Measurements from ENCODE around the gene LHFPL6. TPM values are rescaled to one million over a fixed set of nuclear protein-coding genes. Genes with fewer than 3 reads are reported as not detected.

The LHFPL6 gene
- total and polyA plus RNA-seq, 11 donors = 34.4 to 74.4 (median 53.2) TPM

GRCh38 chr13:39515224-39515714, 87.7 kb downstream of the LHFPL6 start:
- H3K9me3 ChIP-seq = no peaks in the 10 kb centered on the region
- no peak for TF ChIP-seq CTCF (IDR thresholded peaks at IDR 0.05)
- no peak for TF ChIP-seq POLR2A (IDR thresholded peaks at IDR 0.05)
- WGBS, 4 donors = 55 to 72% (median 62%) methylated on average over 7 of the region's 7 CpGs
- ATAC-seq (no peak), DNase-seq (no peak)
- intact Hi-C loops (cut with DNase I) = loop anchor here in 2 of 10 donors (5.0 to 10.0 kb wide), 2 partner anchors 60 to 87 kb away; partner anchors contain the start of gene LHFPL6 (in 1 of the 2)
- no peaks in the 10 kb centered on the region for H3K27me3 ChIP-seq
- peak overlapping the region in 11 of 12 donors; percentile 1 to 82 (median 48) for H3K27ac ChIP-seq
- H3K36me3 ChIP-seq = no peaks in the 10 kb centered on the region
- H3K4me1 ChIP-seq = peaks cover 10 to 63% (median 23%) of the 10 kb centered on the region in 12 donors
- no peak overlapping the region for H3K4me3 ChIP-seq

GRCh38 chr13:39512687-39513086, 90.3 kb downstream of the LHFPL6 start:
- peaks cover 0 to 3% (median 0%) of the 10 kb centered on the region in 12 donors for H3K9me3 ChIP-seq
- no peak overlapping the region for H3K4me3 ChIP-seq
- peaks cover 7 to 63% (median 25%) of the 10 kb centered on the region in 12 donors for H3K4me1 ChIP-seq
- TF ChIP-seq POLR2A (IDR thresholded peaks at IDR 0.05) (no peak), CTCF (IDR thresholded peaks at IDR 0.05) (no peak)
- 68 to 81% (median 70%) methylated on average over 6 of the region's 6 CpGs for WGBS, 4 donors
- DNase-seq (no peak), ATAC-seq (no peak)
- H3K36me3 ChIP-seq = no peaks in the 10 kb centered on the region
- H3K27me3 ChIP-seq = no peaks in the 10 kb centered on the region
- intact Hi-C loops (cut with DNase I) = loop anchor here in 2 of 10 donors (5.0 to 10.0 kb wide), 2 partner anchors 58 to 90 kb away; partner anchors contain the start of gene LHFPL6 (in 1 of the 2)
- peak overlapping the region in 4 of 12 donors; percentile 14 to 82 (median 29) for H3K27ac ChIP-seq

- DNase-seq (no peak), ATAC-seq (peak in 1 of 4 donors; percentile 18)
- Histone ChIP-seq H3K4me3 (no peak overlapping the region), H3K27me3 (no peaks in the 10 kb centered on the region), H3K9me3 (peaks cover 0 to 3% (median 0%) of the 10 kb centered on the region in 12 donors), H3K4me1 (peaks cover 4 to 67% (median 26%) of the 10 kb centered on the region in 12 donors), H3K27ac (peak overlapping the region in 1 of 12 donors; percentile 18), H3K36me3 (no peaks in the 10 kb centered on the region)
- WGBS, 4 donors = 43 to 70% (median 50%) methylated on average over 1 of the region's 1 CpG
- no peak for TF ChIP-seq CTCF (IDR thresholded peaks at IDR 0.05)
- intact Hi-C loops (cut with DNase I) = loop anchor here in 2 of 10 donors (5.0 to 10.0 kb wide), 2 partner anchors 56 to 92 kb away; partner anchors contain the start of gene LHFPL6 (in 1 of the 2)
Observed at GRCh38 chr13:39510316-39510695, 92.7 kb downstream of the LHFPL6 start.

- ATAC-seq = no peak
- H3K4me1 ChIP-seq = peaks cover 2 to 69% (median 25%) of the 10 kb centered on the region in 12 donors
- H3K36me3 ChIP-seq = no peaks in the 10 kb centered on the region
- H3K27ac ChIP-seq = peak overlapping the region in 1 of 12 donors; percentile 18
- DNase-seq = no peak
- intact Hi-C loops (cut with DNase I) = loop anchor here in 3 of 10 donors (5.0 to 10.0 kb wide), 3 partner anchors 47 to 93 kb away; partner anchors contain the start of gene LHFPL6 (in 1 of the 3)
- TF ChIP-seq CTCF (IDR thresholded peaks at IDR 0.05) = no peak
- TF ChIP-seq POLR2A (IDR thresholded peaks at IDR 0.05) = no peak
- H3K9me3 ChIP-seq = peaks cover 0 to 3% (median 0%) of the 10 kb centered on the region in 12 donors
- WGBS, 4 donors = 56 to 86% (median 75%) methylated on average over 5 of the region's 5 CpGs
- H3K4me3 ChIP-seq = no peak overlapping the region
- H3K27me3 ChIP-seq = no peaks in the 10 kb centered on the region
Observed at GRCh38 chr13:39509616-39510315, 93.2 kb downstream of the LHFPL6 start.
